ENCODE data around the gene TFR2.

GRCh38 chr7:100678291-100678984 is 37.1 kb upstream of the TFR2 start:
- TF ChIP-seq CTCF (conservative IDR thresholded peaks at IDR 0.05) (no peak), ZFX (IDR thresholded peaks at IDR 0.05) (no peak)

All from C4-2B (cell line).